Parathyroid adenoma (tissue), 2 donors: Measurements from ENCODE around the gene CNTD1.
"Not testable (repeated sequence)": the region's sequence is repeated elsewhere in the genome, so short reads cannot be mapped to it uniquely, and the experiment has no call there.

Source experiments
- H2AFZ ChIP-seq: fragments of 300-600 bp; sonication (generic); one replicate; pipeline ENCODE4 v1.7.0; 2017; ENCODE audit warnings: antibody characterized with exemption, mild to moderate bottlenecking
- H3K27ac ChIP-seq: fragments of 300-600 bp; sonication (generic); one replicate; pipeline ENCODE4 v1.7.0; 2017
- H3K27me3 ChIP-seq: fragments of 300-600 bp; sonication (generic); one replicate; pipeline ENCODE4 v1.7.0; 2017; ENCODE audit warnings: low read length; ENCODE audit not compliant: control insufficient read depth, insufficient read depth
- H3K36me3 ChIP-seq: fragments of 300-600 bp; sonication (generic); one replicate; pipeline ENCODE4 v1.7.0; 2017; ENCODE audit warnings: low read length; ENCODE audit not compliant: control insufficient read depth, insufficient read depth
- H3K4me1 ChIP-seq: fragments of 300-600 bp; sonication (generic); one replicate; pipeline ENCODE4 v1.7.0; 2017; ENCODE audit warnings: control low read depth
- H3K4me2 ChIP-seq: fragments of 300-600 bp; sonication (generic); one replicate; pipeline ENCODE4 v1.7.0; 2017; ENCODE audit warnings: low read length
- H3K4me3 ChIP-seq: fragments of 300-600 bp; sonication (generic); one replicate; pipeline ENCODE4 v1.7.0; 2017; ENCODE audit warnings: low read depth, low read length
- H3K79me2 ChIP-seq: fragments of 300-600 bp; sonication (generic); one replicate; pipeline ENCODE4 v1.7.0; 2017; ENCODE audit warnings: control low read depth
- H3K9ac ChIP-seq: fragments of 300-600 bp; sonication (generic); one replicate; pipeline ENCODE4 v1.7.0; 2017; ENCODE audit warnings: mild to moderate bottlenecking
- H3K9me3 ChIP-seq: fragments of 300-600 bp; sonication (generic); one replicate; pipeline ENCODE4 v1.7.0; 2017; ENCODE audit warnings: low read length; ENCODE audit not compliant: control insufficient read depth
- TF ChIP-seq, protein P1 (sequence below): fragments of 300-600 bp; sonication (generic); IDR thresholded peaks from one replicate; pipeline ENCODE4 v1.7.0; 2017; ENCODE audit warnings: antibody characterized with exemption, mild to moderate bottlenecking
- donor health status: primary hyperparathyroidism.

CNTD1 gene

GRCh38 chr17:42766124-42766523 lies 32.5 kb upstream of the CNTD1 start:
- TF ChIP-seq, protein P1, sequence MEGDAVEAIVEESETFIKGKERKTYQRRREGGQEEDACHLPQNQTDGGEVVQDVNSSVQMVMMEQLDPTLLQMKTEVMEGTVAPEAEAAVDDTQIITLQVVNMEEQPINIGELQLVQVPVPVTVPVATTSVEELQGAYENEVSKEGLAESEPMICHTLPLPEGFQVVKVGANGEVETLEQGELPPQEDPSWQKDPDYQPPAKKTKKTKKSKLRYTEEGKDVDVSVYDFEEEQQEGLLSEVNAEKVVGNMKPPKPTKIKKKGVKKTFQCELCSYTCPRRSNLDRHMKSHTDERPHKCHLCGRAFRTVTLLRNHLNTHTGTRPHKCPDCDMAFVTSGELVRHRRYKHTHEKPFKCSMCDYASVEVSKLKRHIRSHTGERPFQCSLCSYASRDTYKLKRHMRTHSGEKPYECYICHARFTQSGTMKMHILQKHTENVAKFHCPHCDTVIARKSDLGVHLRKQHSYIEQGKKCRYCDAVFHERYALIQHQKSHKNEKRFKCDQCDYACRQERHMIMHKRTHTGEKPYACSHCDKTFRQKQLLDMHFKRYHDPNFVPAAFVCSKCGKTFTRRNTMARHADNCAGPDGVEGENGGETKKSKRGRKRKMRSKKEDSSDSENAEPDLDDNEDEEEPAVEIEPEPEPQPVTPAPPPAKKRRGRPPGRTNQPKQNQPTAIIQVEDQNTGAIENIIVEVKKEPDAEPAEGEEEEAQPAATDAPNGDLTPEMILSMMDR = no peak

DNA sequence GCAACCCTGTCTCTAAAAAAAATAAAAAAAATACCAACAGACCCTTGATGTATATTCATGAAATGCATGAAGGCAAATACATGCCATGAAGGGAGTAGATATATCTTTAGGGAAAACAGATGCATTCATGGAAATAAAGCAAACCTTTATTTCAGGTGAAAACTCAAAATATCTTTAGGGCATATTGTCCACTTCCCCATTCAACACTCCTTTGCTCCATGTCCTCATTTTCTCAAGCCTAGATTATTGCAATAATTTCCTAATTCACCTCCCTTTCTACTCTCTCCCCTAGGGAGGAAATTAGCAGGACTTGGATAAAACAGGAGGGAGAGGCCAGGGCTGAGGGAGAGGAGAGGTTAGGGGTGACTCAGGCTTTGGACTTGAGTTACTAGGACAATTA lies 31.1 kb upstream of the CNTD1 start:
- H3K79me2 ChIP-seq = no peaks in the 10 kb centered on the region
- H2AFZ ChIP-seq = no peak overlapping the region
- H3K9me3 ChIP-seq = no peaks in the 10 kb centered on the region
- TF ChIP-seq, protein P1 = no peak
- H3K27me3 ChIP-seq = no peaks in the 10 kb centered on the region
- no peak overlapping the region for H3K27ac ChIP-seq
- H3K4me1 ChIP-seq = no peaks in the 10 kb centered on the region
- no peaks in the 10 kb centered on the region for H3K36me3 ChIP-seq
- no peak overlapping the region for H3K4me3 ChIP-seq
- no peak overlapping the region for H3K4me2 ChIP-seq
- H3K9ac ChIP-seq = no peak overlapping the region

More at GRCh38 chr17:42766124-42766523, 32.5 kb upstream of the CNTD1 start:
- Histone ChIP-seq H3K4me3 (no peak overlapping the region), H3K27me3 (no peaks in the 10 kb centered on the region), H2AFZ (no peak overlapping the region), H3K4me1 (no peaks in the 10 kb centered on the region), H3K79me2 (no peaks in the 10 kb centered on the region), H3K4me2 (no peak overlapping the region), H3K36me3 (no peaks in the 10 kb centered on the region), H3K9ac (no peak overlapping the region), H3K9me3 (no peaks in the 10 kb centered on the region), H3K27ac (no peak overlapping the region)

GRCh38 chr17:42768006-42768405 lies 30.7 kb upstream of the CNTD1 start:
- not testable (repeated sequence) for H3K4me1 ChIP-seq, H3K36me3 ChIP-seq, H3K27ac ChIP-seq, H3K79me2 ChIP-seq, H3K27me3 ChIP-seq, H3K4me3 ChIP-seq, H3K4me2 ChIP-seq, H2AFZ ChIP-seq, H3K9ac ChIP-seq, H3K9me3 ChIP-seq

DNA sequence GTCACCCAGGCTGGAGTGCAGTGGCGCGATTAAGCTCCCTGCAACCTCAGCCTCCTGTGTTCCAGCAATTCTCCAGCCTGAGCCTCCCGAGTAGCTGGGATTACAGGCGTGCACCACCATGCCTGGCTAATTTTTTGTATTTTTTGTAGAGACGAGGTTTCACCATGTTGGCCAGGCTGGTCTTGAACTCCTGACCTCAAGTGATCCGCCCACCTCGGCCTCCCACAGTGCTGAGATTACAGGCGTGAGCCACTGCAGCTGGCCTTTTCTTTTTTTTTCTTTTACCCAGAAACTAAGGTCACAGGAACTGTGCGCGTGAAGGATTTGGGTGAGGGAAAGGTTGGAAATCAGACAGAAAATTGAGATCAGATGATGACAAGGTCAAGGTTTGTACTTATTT lies 28.7 kb upstream of the CNTD1 start:
- H3K9ac ChIP-seq, H3K27me3 ChIP-seq, H3K9me3 ChIP-seq, H3K4me3 ChIP-seq, H3K4me1 ChIP-seq, H3K79me2 ChIP-seq, H2AFZ ChIP-seq, H3K4me2 ChIP-seq, H3K36me3 ChIP-seq, H3K27ac ChIP-seq: not testable (repeated sequence)

DNA sequence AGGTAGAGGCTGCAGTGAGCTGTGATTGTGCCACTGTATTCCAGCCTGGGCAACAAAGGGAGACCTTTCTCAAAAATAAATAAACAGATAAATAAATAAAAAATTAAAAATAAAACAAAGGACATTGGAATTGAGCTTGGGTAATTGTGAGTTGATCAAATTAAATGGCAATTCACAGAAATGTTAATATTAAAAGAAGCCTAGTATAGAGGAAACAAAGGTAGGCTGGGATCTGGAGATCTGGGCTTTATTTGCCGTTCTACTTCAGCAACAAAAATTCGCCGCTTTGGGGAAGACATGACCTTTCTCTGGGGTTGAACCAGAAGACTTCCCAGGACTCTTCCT lies 25.7 kb upstream of the CNTD1 start:
- Histone ChIP-seq H3K27me3 (no peaks in the 10 kb centered on the region), H3K4me1 (no peaks in the 10 kb centered on the region), H2AFZ (peak overlapping the region; percentile 77), H3K9ac (no peak overlapping the region), H3K36me3 (no peaks in the 10 kb centered on the region), H3K79me2 (no peaks in the 10 kb centered on the region), H3K27ac (peak overlapping the region; percentile 40), H3K4me3 (peak overlapping the region; percentile 97), H3K4me2 (peak overlapping the region; percentile 88), H3K9me3 (no peaks in the 10 kb centered on the region)
- TF ChIP-seq, protein P1 = no peak

DNA sequence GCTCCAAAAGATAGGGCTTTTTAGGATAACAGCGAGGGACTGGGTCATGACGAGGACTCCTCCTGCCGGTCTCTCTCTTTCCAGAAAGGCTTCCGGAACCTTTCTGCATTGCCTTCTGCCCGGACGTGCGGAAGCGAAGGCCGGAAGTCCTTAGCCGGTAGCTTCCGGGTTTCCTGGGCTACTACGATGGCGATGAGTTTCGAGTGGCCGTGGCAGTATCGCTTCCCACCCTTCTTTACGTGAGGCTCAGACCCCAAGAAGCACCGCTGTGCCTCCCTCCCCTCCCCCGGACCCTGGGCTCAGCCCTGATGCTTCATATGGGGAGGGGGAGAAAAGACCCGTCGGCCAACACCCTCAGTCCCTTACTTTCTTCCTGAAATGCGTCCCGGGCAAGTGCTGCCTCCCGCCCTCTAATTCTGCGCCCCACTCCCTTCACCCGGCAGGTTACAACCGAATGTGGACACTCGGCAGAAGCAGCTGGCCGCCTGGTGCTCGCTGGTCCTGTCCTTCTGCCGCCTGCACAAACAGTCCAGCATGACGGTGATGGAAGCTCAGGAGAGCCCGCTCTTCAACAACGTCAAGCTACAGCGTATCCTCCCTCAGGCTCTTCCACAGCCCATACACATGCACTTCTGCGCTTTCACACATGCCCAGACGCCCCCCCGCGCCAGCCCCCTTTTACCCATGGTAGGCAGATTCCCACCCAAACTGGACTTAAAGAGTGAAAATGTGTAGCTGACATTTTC lies 25.2 kb upstream of the CNTD1 start, which contains the start of gene VPS25:
Gene VPS25 (plus strand): TSS at position 160 of the 746 bp plus-strand sequence. CDS start 27 bp downstream, at position 187.
- Histone ChIP-seq H2AFZ (peak within 1 kb of the TSS; percentile 77), H3K79me2 (no peaks in the 10 kb centered on the region), H3K27me3 (no peaks in the 10 kb centered on the region), H3K4me1 (no peaks in the 10 kb centered on the region), H3K27ac (peak within 1 kb of the TSS; percentile 40), H3K36me3 (no peaks in the 10 kb centered on the region), H3K9me3 (no peaks in the 10 kb centered on the region), H3K4me3 (peak within 1 kb of the TSS; percentile 97), H3K9ac (peak within 1 kb of the TSS; percentile 15), H3K4me2 (peak within 1 kb of the TSS; percentile 88)
- TF ChIP-seq, protein P1 = no peak
